HG03159 (cell line): Measurements from ENCODE around the gene ANKRD12.
"Not testable (repeated sequence)": the region's sequence is repeated elsewhere in the genome, so short reads cannot be mapped to it uniquely, and the experiment has no call there.

Experiments used
- ATAC-seq: cut with Tn5 transposase; IDR thresholded peaks from one replicate; pipeline ENCODE4 v1.9.1; 2021; ENCODE audit warnings: mild to moderate bottlenecking, moderate library complexity; ENCODE audit not compliant: unreplicated experiment

ANKRD12 gene

GRCh38 chr18:9139400-9140039 lies 2.9 kb downstream of the ANKRD12 start:
- no peak for ATAC-seq

- ATAC-seq, result no peak
Observed at GRCh38 chr18:9140381-9140780, 3.8 kb downstream of the ANKRD12 start.

GRCh38 chr18:9140984-9141383 lies 4.4 kb downstream of the ANKRD12 start:
- no peak for ATAC-seq

- ATAC-seq, result no peak
Observed at GRCh38 chr18:9146224-9146623, 9.6 kb downstream of the ANKRD12 start.

GRCh38 chr18:9147440-9148202 lies 11.0 kb downstream of the ANKRD12 start:
- peak; percentile 49 for ATAC-seq

GRCh38 chr18:9148203-9148552 lies 11.6 kb downstream of the ANKRD12 start:
- no peak for ATAC-seq

GRCh38 chr18:9150121-9150520 lies 13.5 kb downstream of the ANKRD12 start:
- no peak for ATAC-seq

GRCh38 chr18:9153256-9153655 lies 16.7 kb downstream of the ANKRD12 start:
- ATAC-seq, result no peak

GRCh38 chr18:9156604-9157249 lies 20.1 kb downstream of the ANKRD12 start:
- no peak for ATAC-seq

- ATAC-seq, result no peak
Observed at GRCh38 chr18:9157806-9158205, 21.2 kb downstream of the ANKRD12 start.

GRCh38 chr18:9160014-9160413 lies 23.4 kb downstream of the ANKRD12 start:
- no peak for ATAC-seq

- not testable (repeated sequence) for ATAC-seq
Observed at GRCh38 chr18:9162663-9163062, 26.1 kb downstream of the ANKRD12 start.

GRCh38 chr18:9164149-9164548 lies 27.6 kb downstream of the ANKRD12 start:
- ATAC-seq, result not testable (repeated sequence)

- not testable (repeated sequence) for ATAC-seq
Observed at GRCh38 chr18:9165883-9166282, 29.3 kb downstream of the ANKRD12 start.

GRCh38 chr18:9169515-9169914 lies 32.9 kb downstream of the ANKRD12 start:
- ATAC-seq, result not testable (repeated sequence)

GRCh38 chr18:9171919-9172318 lies 35.3 kb downstream of the ANKRD12 start:
- ATAC-seq, result not testable (repeated sequence)

- no peak for ATAC-seq
Observed at GRCh38 chr18:9172506-9173127, 36.0 kb downstream of the ANKRD12 start.

- peak; percentile 46 for ATAC-seq
Observed at GRCh38 chr18:9173770-9174233, 37.2 kb downstream of the ANKRD12 start.

- ATAC-seq, result no peak
Observed at GRCh38 chr18:9174302-9174701, 37.7 kb downstream of the ANKRD12 start.

- no peak for ATAC-seq
Observed at GRCh38 chr18:9175115-9175514, 38.5 kb downstream of the ANKRD12 start.

GRCh38 chr18:9177031-9177430 lies 40.5 kb downstream of the ANKRD12 start:
- no peak for ATAC-seq
